SK-N-DZ (cell line): ENCODE data around the gene MYBBP1A.

Source experiments
- DNase-seq: peaks from one replicate; pipeline ENCODE4 v3.0.0-alpha.2; 2015; ENCODE audit warnings: low spot score

Gene MYBBP1A

DNA sequence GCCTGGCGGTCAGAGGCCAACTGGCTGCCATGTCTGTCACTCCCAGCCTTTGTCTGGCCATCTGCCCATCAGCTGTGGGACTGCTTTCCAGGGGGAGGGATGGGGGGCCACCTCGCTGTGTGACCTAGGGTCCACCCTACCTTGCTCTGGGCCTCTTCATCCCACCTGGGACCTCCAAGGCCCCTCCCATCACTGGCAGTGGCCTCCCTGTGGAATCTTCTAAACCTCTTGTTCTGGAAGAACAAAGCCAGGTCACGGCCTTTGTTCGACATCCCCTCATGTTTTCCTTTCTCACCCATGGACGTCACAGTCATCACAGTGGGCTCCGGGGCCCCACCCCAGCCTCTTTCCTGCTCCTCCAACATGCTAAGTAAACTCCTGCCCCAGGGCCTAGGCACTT is 32.5 kb downstream of the MYBBP1A start:
- DNase-seq, result no peak

DNA sequence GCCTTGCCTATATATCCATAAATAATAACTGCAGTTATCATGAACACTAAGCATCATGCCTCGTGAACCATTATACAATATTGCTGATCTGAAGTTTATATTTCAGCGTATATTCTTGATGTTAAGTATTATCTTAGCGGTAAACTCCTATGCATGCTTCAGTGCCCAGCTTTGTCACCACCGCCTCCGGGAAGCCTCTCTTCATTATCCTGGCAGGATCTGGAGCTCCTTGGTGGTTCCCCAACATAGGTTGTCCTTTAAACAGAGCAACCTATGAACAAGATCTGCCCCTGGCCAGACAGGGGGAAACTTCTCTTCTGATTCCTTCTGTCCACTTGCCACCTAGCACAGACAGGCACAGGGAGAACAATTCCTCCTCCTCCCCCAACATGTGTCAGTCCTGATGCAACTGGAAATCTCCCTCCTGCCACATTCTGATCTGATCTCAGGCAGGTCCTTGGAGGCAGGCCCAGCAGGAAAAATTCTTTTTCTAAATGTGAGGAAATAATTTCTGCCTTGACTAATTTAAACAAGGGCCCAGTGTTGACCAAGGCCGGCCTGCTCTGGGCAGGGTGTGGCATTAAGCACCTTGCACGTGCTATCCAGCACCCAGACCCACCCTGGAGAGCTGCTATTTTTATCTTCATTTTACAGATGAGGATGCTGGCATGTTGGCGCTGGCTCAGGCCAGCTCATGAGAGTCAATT is 34.1 kb downstream of the MYBBP1A start:
- DNase-seq, result no peak

DNA sequence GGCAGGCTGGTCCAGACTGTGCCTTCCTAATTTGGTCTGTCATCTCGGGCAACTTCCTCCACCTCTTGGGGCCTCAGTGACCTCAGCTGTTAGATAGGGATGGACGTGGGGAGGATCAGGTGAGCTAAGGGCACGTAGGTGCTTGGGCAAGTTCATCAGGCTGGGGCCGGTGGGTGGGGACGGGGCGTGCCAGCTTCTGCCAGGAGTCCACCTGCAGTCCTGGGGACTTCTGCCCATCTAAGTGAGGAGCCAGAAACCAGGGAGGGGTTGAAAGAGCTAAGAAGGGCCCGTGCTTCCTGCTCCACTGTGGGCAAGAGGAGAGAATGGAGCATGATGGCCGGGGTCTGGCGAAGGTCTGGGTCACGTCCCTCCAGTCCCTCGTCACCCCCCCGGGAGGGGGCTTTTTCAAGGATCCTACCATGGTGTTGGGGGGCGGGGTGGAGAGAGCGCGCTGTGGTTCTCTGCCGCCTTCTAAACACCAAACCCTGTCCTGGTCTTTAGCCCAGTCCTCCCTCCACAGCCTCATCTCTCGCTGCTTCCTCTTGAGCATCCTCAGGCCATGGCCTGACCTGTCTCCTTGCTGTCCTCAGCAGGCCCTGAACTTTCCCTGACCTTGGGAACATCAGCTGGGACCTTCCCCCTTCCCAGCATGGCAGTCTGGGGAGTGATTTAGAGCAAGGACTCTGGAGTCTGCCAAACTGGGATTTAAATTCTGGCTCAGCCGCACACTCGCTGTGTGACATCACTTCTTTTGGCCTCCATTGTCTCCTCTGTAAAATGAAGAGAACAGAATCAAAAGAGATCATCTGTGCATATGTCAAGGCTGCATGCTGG is 34.9 kb downstream of the MYBBP1A start:
- no peak for DNase-seq

DNA sequence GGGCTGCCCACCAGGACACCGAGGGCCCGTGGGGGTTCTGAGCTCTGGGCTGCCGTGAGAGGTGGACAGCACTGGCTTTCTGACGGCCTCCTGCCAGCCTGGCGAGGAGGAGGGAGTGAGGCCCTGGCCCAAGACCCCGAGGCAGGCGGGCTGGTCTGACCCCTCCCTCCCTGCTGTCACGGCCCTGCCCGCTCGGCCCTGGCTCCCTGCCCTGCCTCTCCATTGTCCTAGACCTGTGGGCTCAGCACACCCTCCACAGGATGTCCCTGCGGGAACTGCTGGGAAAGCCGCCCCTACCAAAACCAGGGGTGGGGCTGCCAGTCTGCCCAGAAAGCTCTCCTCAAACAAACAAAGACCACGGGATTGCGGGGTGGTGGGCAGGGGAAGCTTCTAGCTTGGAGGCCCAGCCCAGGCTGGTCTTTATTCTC is 35.8 kb downstream of the MYBBP1A start:
- no peak for DNase-seq

DNA sequence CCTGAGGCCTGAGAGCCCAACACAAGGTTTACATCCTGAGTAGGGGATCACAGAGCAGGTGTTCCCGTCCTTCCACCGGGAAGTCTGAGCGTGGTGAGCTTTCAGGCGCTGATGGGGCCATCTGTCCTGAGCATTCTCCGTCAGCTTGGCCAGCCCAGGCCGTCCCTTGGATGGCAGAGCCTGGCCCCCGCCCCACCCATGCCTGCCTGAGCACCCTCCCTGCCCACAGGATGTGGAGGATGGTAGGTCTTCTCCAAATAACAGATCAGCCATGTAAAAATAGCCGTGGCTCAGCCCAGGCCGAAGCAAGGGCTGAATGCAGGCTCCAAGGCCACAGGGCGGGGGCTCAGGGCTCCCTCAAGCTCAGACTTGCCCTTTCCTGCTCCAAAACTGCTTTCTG is 36.3 kb downstream of the MYBBP1A start:
- DNase-seq, result no peak

DNA sequence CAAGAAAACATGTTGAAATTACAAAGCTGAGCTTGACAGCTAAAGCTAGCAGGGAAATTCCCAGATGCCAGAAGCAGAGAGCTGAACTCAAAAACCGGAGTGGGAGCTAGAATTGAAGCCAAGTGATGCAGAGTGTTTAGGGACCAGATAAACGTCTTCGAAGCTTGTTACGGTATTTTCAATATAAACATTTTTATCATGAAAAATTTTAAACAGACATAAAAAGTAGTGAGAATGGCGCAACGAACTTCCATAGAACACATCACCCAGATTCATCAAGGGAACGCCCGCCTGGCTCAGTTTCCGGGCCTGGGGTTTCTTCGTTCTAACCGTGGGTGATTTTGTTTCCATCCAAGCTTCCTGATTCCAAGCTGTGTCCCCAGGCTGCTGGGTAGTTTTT is 38.4 kb downstream of the MYBBP1A start:
- no peak for DNase-seq

DNA sequence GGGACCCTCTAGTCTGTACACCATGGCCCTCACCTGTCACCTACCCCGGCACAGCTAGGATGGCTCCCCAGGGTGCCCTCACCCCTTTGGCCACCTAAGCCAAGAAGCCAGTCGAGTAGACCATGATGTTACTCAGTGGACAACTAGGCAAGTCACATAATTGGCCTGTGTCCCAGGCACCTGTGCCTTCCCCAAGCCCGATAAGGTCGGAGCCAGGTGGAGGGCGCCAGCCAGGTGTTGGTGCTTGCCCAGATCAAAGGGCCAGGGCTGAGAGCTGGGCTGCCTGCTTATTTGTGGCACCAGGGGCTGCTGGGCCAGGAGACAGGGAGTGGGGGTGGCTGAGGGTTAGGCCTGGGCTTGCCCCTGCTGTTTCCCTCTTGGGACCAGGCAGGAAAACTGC is 39.7 kb downstream of the MYBBP1A start:
- no peak for DNase-seq

DNA sequence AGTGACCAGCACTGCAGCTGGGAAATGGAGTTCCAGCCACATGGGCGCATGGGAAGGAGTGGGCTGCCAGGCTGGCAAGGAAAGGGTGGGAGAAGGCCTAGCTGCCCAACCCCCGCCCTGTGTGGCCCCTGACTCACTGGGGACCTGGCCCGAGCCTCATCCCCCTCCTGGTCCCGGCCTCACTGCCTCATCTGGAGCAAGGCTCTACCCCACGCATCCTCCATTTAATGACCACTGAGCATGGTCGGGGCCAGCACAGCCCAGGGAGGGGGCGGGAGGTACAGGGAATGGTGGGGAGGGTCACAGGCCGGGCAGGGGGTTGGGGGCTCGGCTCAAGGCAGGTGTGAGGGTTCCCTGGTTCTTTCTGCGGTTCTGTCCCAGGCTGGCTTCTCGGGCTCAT is 40.4 kb downstream of the MYBBP1A start:
- DNase-seq, result no peak

DNA sequence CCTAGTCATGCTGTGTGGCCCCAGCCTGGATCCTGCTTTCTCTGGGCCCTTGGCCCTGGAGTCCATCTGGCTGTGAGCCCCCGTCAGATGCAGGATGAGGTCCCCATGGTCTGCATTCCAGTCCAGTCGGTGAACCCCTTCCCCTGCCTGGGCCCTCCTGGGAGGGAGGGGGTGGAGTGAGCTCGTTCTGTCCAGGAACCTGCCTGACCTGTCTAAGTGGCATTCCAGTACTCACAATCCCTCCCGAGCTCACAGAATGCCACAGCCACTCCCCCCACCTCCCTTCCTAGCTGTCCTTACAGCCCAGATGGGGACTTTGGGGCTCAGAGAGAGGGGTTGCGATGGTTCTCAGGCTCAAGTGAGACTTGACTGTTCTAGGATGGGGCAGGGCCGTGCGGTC is 41.0 kb downstream of the MYBBP1A start:
- DNase-seq, result no peak

DNA sequence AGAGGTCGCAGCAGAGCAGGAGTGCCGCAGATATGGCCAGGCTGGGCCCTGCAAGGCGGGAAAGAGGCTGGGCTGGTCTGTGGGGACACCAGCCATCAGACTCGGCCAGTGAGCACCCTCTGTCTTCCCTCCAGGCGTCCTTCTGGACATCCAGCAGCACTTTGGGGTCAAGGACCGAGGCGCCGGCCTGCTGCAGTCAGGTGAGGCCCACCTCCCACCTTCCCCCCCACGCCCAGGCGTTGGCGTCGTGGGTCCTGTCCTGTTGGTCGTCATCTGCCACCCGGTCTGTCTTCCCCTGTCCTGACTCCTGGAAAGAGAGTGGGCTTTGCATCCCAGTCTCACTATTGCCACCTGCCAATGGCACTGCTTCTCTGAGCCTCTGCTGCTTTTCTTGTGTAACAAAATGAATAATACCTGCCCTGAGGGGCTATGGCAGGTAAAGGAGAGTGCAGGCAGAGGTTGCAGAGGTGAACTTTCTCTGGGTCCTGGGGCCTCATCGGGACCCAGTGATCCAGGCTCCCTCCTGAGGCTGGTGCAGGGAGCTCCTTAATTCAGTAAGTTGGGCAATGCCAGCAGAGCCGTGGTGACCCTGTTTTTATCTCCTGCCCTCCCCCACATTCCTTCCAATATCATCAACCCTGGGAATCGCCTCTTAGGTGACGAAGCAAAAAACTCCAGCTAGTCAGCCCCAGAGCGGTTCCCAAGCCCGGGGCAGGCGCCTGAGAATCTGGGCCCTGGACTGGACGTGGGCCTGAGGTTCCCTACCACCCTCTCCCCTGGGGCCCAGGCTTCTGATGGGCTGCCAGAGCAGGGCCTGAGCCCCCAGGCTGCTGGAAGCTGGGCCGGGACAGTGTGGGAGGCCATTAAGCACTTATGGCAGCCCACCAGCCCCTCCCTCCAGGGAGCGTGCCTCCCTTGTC is 41.8 kb downstream of the MYBBP1A start:
- DNase-seq, result no peak

DNA sequence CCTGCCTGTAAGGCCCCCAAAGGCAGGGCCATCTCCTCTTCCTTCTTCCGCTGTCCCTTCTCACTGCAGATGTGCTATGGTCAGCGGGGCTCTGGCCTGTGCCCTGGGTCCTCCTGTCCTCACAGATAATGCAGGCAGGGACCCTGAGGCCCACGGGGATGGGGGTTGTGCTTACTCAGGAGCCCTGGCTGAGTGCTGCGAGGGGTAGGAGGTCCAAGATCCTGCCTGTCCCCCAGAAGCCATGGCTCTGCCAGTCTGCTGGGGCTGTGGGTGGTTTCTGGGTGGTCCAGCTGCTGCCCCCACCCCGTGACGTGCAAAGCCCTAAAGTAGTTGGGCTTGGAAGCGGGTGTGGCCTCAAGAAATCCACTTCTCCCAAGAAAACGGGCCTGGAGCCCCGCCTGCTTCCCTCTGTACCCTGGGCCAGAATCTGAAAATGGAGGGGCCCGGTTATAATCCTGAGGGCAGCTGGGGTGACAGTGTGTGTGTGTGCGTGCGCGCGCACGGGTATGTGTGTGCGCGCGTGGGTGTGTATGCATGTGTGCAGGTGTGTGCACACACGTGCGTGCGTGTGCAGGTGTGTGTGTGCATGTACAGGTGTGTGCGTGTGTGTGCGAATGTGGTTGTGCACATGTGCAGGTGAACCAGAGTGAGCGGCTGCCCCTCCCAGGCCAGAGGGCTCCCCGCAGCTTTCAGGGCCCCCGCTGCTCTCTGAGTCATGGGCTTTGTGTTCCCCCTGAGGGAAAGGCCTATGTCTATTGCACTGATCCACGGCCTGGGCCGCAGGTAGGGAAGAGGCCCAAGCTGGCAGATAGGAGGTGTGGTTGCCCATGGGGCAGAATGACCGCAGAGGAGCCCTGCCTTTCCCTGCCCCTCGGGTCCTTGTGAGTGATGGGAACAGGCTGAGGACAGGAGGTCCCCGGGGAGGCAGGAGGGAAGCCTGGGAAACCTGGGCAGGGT is 42.8 kb downstream of the MYBBP1A start:
- no peak for DNase-seq

DNA sequence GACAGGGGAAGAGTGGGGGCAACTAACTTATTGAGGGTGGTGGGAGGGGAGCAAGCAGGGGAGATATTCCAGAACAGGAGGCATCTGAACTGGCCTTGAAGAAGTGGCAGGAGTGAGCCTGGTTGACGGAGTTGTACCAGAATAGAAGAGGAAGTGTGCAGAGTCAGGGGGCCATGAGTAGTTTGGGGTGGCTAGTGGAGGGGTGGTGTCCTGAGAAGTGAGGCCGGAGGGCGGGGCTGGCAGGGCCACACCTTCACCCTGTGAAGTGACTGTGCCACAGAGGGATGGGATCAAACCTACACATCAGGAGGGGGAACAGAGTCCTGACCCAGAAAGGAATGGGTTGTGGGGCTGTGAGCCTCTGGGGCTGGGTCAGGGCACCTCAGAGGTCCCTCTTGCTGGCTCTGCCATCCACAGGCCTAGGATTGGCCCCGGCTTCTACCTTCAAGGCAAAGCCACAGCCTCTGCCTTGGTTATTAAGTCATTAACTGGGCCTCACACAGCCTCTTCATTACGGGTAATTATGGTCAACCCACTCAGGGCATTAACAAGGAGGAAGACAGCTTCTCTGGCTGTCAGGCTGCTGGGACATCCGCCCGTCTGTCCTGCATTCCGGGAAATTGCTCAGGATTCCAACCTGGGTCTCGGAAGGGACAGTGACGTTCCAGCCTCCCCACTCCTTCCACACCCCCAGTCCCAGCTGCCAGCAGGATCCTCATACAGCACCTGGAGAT is 43.8 kb downstream of the MYBBP1A start:
- no peak for DNase-seq

DNA sequence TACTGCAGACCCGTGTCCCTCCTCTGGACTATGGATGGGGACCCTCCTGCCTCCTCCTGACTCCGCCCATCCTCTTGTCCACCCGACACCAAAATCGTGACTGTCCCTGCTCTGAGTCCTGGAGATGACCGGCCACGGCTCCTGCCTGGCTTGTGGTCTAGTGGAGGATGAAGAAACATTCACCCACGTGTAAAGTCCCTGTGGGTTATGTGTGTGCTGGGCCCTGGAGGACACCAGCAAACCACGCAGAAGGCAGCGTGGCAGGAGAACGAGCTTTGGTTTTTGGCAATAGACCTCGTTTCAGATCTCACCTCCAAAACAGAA is 44.6 kb downstream of the MYBBP1A start:
- DNase-seq, result no peak

DNA sequence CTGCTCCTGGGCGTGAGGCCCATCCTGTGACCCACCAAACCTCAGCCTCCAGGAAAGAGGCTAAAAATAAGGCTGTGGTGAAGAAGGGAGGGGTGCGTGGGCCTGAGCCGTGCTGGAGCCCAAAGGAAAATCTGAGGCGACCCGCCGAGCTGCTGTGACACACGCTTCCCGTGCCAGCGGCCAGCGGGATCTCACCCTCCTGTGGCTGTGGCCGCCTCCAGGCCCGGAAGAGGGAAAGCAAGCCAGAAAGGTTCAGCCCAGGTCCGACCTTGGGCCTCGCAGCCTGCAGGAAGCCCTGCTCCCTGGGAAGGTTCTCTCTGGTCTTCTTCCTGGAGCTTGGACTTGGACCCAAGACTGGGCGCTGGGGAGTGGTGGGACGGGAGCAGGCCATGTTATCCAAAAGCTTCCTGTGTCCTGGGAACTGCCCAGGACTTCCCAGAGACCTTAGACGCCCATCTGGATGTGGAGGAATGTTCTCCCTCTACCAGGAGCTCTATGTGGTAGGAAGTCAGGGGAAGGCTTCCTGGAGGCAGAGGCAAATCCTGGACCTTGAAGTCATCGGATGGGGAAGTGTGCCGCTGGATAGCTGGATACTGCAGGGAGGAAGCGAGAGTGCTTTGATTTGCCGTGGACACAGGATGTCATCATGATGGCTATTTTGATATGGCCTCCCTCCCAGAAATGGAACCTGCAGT is 45.1 kb downstream of the MYBBP1A start:
- DNase-seq, result no peak

DNA sequence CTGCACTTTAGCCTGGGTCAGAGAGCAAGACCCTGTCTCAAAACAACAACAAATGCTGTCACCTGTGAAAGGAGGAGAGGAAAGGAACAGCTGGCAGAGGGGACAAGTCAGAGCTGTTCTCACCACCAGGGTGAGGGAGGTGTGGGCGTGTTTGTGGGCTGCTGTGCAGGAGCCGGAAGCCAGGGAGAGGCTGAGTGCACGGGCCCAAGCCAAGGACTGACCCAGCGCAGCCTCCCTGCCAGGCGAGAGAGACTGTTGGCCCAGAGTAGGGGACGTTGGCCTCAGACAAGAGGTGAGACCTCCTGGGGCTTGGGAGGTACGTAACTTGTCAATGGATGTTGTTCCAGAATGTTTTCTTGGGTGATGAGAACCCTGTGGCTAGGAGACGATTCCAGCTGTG is 45.8 kb downstream of the MYBBP1A start:
- DNase-seq, result no peak

DNA sequence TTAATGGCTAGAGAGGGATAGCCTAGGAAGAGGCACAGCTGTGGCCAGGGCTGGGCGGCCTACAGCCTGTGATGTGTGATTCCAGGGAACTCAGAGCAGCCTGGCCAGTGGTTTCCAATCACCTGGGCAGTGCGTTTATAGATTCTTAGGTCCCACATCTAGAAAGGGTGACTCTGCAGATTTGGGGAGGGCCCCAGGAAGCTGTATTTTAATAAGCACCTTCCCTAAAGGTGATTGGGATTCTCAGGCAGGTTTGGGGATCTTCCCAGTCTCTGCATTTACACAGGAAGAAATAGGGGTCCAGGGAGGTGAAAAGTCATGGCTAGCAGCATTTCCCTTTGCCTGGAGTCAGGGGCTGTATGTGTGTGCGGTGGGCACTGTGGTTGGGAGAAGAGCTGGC is 47.0 kb downstream of the MYBBP1A start:
- no peak for DNase-seq

DNA sequence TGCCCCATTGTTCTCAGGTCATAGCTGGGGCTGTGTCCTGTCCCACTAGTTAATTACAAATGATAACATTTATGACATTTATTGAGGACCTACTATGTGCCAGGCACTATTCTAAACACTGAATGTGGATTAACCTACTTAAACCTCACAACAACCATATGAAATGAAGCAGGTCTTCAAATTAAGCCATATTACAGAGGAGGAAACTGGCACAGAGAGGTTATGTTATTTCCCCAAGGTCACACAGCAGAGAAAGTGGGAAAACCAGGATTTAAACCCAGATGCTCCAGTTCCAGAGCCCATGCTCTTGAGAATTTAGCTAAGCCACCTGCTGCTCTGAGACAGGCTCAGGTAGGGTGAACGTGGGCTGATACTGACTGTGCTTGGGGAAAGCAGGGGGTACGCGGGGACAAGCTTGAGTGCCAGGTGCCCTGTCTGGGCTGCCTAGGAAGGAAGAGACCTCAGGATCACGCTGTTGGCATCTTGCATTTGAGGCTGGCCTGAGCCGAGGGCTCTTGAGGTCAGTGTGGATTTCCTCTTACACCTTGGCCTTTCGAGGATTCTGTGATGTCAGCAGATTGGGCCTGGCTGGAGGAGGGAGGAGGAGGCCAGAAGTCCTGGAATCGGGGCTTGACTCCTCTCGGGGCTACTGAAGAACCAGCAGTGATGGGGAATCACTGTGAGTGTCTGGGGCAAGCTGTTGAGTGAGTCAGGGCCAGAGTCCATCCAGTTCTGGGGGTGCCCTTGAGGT is 47.6 kb downstream of the MYBBP1A start:
- DNase-seq, result no peak

DNA sequence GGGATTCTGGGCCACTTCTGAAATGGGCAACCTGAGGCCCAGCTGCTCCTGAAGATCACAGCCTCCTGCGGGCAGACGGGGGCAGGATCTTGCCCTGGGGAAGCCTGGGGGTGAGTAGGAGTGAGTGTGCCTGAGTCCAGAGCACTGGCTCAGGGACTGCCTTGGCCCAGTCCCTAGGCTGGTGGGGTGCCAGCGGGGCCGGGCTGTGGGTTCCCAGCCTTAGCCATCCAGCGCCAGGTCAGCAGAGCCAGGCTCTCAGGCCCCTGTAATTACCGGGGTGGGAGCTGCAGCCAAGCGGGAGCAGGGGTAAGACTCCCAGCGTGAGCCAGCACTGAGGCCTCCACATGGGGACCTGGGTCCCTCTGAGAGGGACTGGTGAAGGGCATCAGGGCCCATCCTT is 48.3 kb downstream of the MYBBP1A start:
- DNase-seq, result no peak

DNA sequence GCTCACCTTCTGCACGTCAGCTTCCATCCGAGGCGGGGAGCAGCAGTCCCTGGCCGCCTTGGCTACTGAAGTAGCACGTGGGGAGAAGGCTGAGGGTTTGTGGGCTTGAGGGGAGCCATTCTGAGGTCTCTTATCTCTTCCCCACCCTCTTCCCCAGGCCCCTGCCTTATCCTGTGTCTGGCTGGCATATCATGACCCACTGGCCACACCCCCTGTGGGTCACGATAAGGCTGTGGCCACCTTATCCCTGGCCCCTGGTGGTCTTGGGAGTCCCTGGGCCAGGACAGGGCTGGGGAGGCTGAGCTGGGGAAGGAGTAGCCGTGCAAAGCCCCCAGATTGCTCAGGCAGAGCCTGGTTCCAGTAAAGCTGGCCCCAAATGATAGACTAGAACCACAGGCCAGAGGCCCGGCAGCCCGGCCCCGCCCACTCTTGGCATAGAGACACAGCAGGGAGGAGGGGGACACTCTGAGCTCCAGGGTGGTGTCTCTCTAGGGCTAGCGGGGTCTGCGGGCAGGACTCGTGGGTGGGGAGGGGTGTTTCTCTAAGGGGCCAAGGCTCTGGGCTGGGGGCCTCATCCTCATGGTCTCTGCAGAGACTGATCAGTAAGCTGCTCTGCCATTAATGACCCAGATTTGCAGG is 48.9 kb downstream of the MYBBP1A start:
- no peak for DNase-seq
